D721Med (cell line): ENCODE measurements around the gene DUSP3.
"Not testable (repeated sequence)": the region's sequence is repeated elsewhere in the genome, so short reads cannot be mapped to it uniquely, and the experiment has no call there.

ENCODE experiments used
- DNase-seq: peaks from one replicate; pipeline ENCODE4 v3.0.0; 2011; ENCODE audit warnings: low spot score; ENCODE audit not compliant: insufficient read length
- FAIRE-seq: peaks from 2 replicates; lab custom pipeline; 2011; peaks lifted over from hg19 to GRCh38; lab: Jason Lieb, UNC
- CTCF ChIP-seq: IDR thresholded peaks from 2 replicates; pipeline ENCODE4 v1.5.1; 2012; ENCODE audit warnings: mild to moderate bottlenecking, control low read depth; ENCODE audit not compliant: insufficient read depth; ENCODE audit errors: missing control alignments

Gene DUSP3

GRCh38 chr17:43801844-43802243 is 23.1 kb upstream of the DUSP3 start:
- FAIRE-seq, result no peak
- TF ChIP-seq CTCF, result no peak

GRCh38 chr17:43800736-43801135 is 22.0 kb upstream of the DUSP3 start:
- no peak for TF ChIP-seq CTCF
- FAIRE-seq (no peak), DNase-seq (no peak)

More at GRCh38 chr17:43801844-43802243, 23.1 kb upstream of the DUSP3 start:
- no peak for DNase-seq

- no peak for FAIRE-seq
- TF ChIP-seq CTCF, result no peak
- no peak for DNase-seq
Measured at GRCh38 chr17:43799047-43799446, 20.3 kb upstream of the DUSP3 start.

GRCh38 chr17:43798024-43798423 is 19.2 kb upstream of the DUSP3 start:
- not testable (repeated sequence) for DNase-seq, FAIRE-seq

- DNase-seq, FAIRE-seq: not testable (repeated sequence)
Measured at GRCh38 chr17:43792668-43793067, 13.9 kb upstream of the DUSP3 start.

- no peak for TF ChIP-seq CTCF
- no peak for DNase-seq
- peak; percentile 61 for FAIRE-seq
Measured at GRCh38 chr17:43791589-43791988, 12.8 kb upstream of the DUSP3 start.

GRCh38 chr17:43790311-43790940 is 11.6 kb upstream of the DUSP3 start:
- FAIRE-seq (no peak), DNase-seq (no peak)
- peak; percentile 66 for TF ChIP-seq CTCF

- TF ChIP-seq CTCF, result no peak
- no peak for DNase-seq
- FAIRE-seq, result no peak
Measured at GRCh38 chr17:43789482-43789881, 10.7 kb upstream of the DUSP3 start.
